HTR-8/SVneo (cell line): ENCODE measurements around the gene KLF11.

Experiments
- DNase-seq: peaks from one replicate; pipeline ENCODE4 v3.0.0; 2011; ENCODE audit warnings: low spot score, mixed read lengths; ENCODE audit not compliant: insufficient read length
- FAIRE-seq: peaks from 2 replicates; lab custom pipeline; 2011; peaks lifted over from hg19 to GRCh38; lab: Jason Lieb, UNC

KLF11 gene

DNA sequence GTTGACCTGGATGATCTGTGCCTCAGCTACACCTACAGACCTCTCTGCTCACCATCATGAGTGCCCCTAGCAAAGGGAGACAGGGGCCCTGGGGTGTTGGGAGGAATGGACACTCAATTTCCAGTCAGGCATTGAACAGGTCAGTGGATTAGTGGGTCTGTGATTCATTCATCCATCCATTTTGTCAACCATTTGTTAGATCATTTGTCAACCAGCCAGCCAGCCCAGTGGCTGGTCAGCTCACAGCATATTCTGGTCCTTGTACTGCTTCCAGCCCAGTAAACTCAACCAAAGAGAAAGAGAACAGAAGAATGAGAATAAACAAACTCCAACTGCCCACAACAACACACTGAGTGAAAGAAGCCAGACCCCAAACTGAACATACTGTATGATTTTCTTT, 4.6 kb upstream of the KLF11 start:
- FAIRE-seq (no peak), DNase-seq (no peak)

GRCh38 chr2:10039658-10040410, 3.5 kb upstream of the KLF11 start:
- no peak for FAIRE-seq
- no peak for DNase-seq

DNA sequence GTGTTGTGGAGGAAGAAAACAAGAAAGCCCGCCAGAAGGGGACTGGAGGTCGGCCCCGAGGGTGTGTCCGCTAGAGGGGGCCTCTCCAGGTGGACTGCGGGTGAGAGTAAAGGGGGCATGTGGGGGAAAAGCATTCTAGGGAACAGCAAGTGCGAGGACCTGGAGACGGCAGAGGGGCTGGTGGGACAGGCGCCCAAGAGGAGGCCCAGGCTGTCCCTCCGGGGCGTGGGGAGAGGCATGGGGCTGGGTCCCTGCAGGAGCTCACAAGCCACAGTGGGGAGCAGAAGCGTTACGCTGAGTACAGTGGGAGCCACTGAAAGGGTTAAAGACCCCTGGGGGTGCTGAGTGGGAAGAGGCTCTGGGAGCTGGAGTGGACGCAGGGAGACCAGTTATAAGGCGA, 1.6 kb upstream of the KLF11 start:
- DNase-seq: no peak
- no peak for FAIRE-seq

DNA sequence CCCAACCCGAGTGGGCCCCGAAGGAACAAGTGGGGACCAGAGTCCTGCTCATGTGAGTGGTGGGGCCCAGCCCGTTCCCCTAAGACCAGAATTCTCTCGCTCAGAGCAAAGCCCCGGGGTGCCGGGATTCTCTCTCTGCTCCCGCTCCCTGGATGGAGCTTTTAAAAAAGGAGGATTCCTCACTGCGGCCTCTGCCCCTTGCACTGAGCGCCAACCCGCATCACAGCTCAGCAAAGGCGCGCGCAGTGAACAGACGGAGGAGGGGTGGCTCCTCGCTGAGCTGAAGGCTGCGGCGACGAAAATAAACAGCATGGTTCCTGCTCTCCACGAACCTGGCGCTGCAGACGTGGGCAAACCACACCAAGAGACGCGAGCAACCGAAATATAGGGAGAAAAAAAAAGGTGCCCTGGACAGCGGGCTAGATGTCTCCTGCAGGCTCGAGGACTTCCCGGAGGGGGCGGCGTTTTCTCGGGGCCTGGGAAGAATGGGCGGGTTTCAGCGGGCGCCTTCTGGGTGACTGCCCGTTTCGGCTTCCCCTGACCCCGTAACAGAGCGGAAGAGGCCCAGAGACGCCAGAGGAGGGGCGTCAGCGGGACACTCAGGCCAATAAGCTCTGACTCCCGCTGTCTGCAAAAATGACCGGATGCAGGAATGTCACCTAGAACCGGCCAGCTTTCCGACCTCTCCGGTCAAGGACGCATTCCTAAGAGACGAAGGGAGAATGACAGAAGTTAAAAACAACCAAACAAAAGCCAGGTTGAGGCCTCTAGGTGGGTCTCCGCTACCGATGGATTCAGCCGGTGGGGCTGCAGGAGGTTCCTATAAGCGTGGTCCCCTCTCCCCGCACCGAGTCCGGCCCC, 819 bp upstream of the KLF11 start:
- no peak for DNase-seq
- FAIRE-seq: no peak

- peak; percentile 88 for DNase-seq
- peak; percentile 68 for FAIRE-seq
These were observed 704 bp downstream of the KLF11 start for GRCh38 chr2:10043906-10044601.

DNA sequence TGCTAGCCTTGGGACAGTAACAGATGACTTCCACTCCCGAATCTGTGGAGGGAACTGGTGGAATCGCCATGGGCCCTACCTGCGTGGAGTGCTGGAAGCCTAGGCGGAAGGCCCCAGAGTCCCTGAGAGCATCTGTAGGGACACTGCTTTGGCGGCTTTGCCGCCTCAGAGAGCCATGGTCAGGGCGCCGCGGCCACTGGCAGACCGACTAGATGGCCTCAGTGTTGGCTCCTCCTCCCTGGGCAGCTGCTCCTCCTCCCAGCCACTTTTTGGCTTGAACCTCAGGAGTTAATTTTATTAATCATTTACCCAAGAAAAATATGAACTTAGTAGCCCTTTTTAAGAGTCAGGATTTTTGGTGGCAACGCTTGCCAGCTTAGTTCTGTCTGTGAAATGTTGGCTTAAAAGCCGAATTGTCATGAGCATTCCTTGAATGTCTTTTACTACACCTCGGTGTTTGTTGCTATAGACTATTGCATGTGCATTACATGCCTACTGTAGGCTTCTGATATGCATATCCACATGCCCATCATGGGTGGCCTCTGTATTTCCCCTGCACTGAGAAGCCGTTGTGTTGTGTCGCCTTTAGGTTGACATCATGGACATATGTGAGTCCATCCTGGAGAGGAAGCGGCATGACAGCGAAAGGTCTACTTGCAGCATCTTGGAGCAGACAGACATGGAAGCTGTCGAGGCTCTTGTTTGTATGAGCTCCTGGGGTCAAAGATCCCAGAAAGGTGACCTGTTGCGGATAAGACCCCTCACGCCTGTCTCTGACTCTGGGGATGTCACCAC, 2.4 kb downstream of the KLF11 start:
- no peak for FAIRE-seq
- DNase-seq: no peak

DNA sequence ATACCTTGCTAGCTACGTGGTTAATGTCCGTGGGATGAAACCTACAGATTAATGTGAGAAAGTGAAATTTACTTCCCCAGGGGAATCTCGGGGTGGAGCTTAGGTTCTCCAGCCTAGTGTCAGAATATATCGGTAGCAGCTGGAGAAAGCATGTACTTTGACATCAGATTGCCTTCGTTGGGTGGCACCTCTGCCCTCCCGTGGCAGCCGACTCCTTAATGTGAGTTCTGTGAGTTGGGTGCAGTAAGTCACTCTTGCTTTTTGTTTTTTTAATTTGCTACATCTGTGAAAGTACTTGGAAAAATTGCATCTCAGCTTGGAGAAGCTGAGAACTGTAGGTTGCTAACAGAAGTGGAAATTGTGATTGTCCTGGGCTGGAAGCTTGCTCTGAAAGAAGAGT, 3.6 kb downstream of the KLF11 start:
- no peak for FAIRE-seq
- no peak for DNase-seq

- FAIRE-seq (no peak), DNase-seq (no peak)
These were observed 4.5 kb downstream of the KLF11 start for GRCh38 chr2:10047616-10048500.

GRCh38 chr2:10048501-10049171, 5.3 kb downstream of the KLF11 start:
- FAIRE-seq (no peak), DNase-seq (peak; percentile 62)

DNA sequence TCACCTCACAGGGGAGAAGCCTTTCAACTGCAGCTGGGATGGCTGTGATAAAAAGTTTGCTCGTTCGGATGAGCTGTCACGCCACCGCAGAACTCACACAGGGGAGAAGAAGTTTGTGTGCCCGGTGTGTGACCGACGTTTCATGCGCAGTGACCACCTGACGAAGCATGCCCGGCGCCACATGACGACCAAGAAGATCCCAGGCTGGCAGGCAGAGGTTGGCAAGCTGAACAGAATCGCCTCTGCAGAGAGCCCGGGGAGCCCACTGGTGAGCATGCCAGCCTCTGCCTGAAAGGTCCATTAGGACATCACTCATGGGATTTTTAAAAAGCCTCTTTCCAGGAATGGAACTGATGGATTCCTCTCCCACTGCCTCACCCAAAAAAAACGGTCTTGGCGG, 8.9 kb downstream of the KLF11 start:
- FAIRE-seq (no peak), DNase-seq (no peak)

DNA sequence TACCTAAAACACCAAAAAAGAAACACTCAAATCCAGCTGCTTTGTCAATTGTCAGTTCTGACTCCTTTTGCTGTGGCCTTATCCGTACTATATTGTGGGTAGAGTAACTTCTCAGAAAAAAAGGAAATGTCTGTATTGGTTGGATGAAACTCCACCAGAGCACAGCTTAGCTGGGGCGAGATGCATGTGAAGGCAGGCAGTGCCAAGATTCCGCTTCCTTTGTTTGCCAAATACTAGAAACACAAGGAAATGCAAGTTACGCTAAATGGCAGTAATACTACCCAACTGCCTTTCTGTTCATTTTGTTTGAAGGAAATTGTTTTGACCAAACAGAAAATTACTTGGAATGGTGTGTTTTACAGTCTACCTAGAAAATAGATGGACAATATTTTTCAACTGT, 10.0 kb downstream of the KLF11 start:
- FAIRE-seq: no peak
- no peak for DNase-seq

- DNase-seq: no peak
- FAIRE-seq: no peak
These were observed 11.1 kb downstream of the KLF11 start for GRCh38 chr2:10054424-10054823.

GRCh38 chr2:10054976-10055375, 11.6 kb downstream of the KLF11 start:
- FAIRE-seq (no peak), DNase-seq (no peak)

- DNase-seq: no peak
- FAIRE-seq: no peak
These were observed 13.1 kb downstream of the KLF11 start for GRCh38 chr2:10056439-10056838.

- FAIRE-seq: no peak
- peak; percentile 79 for DNase-seq
These were observed 14.1 kb downstream of the KLF11 start for GRCh38 chr2:10057231-10058107.

- FAIRE-seq: no peak
- no peak for DNase-seq
These were observed 15.1 kb downstream of the KLF11 start for GRCh38 chr2:10058251-10059015.

GRCh38 chr2:10059016-10059351, 15.6 kb downstream of the KLF11 start:
- FAIRE-seq: no peak
- DNase-seq: no peak
